8988T (cell line): Measurements from ENCODE around the gene SYT1.

Source experiments
- DNase-seq: peaks from one replicate; pipeline ENCODE4 v3.0.0; 2011

SYT1 gene

DNA sequence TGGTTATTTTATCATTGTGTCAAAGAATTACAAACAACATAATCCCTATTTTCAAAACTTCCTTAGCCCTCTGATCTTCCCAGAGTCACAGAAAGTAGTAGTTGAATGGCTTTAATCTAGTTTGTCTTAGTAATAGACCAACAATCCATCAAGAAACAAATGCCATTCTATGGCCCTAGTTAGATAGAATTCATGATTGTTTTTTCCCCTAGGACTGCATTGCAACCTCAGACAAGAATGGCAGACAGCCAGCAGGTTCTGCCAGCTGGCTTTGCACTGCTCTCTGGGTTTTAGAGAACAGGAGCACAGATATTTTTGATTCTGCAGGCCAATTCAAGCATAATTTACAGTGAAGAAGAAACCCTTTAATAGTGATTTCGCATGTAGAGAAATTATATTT is 33.8 kb downstream of the SYT1 start:
- no peak for DNase-seq

DNA sequence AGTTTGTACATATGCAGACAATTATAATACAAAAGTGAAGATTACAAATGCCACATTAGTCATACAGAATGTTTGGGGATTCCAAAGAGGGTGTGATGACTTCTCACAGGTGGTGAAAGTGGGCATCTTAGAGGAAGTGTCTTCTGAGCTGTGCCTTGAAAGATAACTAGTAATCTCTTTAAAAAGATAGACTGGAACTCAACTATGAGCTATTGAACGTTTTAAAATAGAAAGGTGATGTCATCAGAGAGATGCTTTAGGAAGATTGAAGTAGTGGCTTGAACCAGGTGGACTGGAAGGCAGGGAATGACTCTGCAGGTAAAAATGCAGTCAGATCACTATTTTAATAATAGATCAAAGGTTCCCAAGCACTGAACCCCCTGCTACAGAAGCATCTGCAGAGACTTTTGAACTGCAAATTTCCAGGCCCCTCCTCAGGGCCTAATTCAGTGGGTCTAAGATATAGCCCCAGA is 50.3 kb downstream of the SYT1 start:
- no peak for DNase-seq

DNA sequence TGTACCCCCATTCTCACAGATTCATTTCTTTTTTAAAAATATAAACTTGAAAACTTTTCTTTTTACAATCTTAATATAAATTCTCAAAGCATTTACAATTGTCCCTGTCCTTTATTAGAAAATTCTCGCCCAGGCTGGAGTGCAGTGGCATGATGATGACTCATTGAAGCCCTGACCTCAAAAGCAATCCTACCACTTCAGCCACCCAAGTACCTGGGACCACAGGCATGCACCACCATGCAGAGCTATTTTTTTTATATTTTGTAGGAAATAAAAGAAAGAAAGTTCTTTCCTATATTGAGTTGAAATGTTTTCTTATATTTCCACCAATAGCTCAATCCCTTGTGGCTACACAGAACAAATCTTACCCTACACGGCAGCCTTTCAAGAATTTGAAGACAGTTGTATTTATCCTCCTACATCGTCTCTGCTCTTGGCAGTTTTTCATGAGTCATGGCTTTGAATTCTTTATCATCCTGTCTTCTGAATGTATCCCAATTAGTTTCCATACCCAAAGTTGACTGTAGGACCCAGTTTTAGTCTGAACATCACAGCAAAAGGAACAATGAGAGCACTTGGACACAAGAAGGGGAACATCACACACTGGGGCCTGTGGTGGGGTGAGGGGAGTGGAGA is 52.4 kb downstream of the SYT1 start:
- no peak for DNase-seq

DNA sequence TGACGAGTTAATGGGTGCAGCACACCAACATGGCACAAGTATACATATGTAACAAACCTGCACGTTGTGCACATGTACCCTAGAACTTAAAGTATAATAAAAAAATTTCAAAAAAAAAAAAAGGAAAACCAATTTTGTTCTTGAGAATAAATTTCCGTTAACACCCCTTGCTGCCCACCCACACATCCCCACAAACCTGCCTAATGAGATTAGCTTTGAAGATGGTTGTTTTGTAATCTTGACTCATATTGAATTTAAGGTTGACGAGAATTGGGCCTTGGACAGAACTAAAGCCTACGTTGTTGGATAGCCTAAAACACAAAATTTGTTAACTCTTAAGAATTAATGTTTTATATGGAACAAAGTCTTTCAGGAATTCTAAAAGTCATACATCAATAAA is 52.9 kb downstream of the SYT1 start:
- DNase-seq: no peak

DNA sequence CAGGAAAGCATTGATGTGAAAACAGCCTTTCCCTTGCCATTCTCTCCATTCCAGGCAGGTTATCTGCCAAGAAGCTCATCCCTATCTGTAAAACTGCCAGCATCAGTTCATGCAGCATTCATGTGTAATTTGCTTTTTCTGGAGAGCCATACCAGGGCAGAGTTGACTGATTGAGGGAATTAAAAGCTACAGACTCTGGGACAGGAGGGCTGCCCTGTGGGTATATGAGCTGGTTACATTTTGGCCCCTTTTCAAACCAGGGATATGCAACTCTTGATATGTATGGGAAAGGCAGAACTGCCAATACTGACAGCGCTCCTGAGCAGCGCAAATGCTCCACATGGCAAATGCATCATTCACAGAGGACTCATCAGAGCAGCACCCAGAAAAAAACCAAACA is 53.7 kb downstream of the SYT1 start:
- no peak for DNase-seq

DNA sequence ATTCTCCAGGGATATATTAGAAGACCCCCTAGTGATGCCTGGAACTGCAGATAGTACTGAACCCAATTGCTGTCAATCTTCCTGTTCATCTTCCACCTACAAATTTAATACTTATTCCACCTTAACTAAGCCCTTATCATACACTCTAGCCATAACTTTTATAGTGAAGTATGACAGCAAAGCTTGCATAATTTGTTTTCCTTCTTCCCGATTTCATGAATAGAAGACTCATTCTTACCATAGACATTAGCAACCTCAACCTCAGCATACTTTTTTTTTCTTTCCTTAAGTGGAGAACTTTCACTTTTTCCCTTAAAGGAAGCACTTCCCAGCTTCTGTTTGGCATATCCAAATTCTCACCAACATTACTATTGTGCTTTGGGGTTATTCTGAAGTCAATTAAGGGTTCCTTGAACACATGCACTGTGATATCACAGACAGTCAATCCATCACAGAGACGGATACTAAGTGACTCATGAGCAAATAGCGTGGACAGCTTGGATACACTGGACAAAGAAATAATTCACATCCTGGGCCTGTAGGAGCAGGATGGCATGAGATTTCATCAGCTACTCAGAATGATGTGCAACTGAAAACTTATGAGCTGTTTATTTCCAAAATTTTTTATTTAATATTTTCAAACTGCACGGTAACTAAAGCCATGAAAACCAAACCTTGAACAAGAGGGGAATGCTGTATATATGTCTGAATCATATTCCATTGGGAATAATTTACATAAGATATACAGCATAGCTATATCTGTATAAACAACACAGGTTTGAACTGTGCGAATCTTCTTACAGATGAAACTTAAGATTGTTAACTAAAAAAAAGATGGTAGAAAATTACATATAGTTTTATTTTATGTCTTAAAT is 63.9 kb downstream of the SYT1 start:
- DNase-seq: no peak

DNA sequence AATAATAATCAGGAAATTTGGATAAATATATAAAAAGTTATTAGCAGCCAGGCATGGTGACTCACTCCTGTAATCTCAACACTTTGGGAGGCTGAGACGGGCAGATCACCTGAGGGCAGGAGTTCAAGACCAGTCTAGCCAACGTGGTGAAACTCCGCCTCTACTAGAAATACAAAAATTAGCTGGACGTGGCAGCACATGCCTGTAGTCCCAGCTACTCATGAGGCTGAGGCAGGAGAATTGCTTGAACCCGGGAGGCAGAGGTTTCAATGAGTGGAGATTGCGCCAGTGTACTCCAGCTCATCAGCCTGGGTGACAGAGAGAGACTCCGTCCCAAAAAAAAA is 64.5 kb downstream of the SYT1 start:
- no peak for DNase-seq

DNA sequence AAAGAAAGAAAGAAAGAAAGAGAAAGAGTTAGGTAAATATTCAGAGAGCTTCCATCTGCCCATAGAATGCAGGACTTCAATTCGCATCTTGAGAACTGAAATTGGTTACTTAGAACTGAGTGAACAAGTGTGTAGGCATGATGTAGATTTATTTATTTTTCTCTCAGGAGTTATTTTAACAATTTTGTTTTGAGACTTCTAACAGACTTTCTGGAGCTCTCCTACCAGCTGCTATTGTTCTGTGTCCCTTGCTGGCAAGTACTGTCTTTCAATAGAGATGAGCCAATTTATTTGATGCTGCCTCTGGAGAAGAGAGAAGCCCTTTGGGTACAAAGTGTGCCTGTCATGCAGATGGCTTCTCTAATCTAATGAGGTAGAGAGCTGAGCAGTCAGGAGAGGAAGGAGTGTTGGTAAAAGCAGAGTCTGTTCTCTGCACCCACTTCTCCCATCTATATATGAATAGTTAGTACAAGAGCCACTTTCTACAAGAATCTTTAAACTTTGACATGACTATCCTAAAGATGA is 67.0 kb downstream of the SYT1 start:
- DNase-seq: no peak

DNA sequence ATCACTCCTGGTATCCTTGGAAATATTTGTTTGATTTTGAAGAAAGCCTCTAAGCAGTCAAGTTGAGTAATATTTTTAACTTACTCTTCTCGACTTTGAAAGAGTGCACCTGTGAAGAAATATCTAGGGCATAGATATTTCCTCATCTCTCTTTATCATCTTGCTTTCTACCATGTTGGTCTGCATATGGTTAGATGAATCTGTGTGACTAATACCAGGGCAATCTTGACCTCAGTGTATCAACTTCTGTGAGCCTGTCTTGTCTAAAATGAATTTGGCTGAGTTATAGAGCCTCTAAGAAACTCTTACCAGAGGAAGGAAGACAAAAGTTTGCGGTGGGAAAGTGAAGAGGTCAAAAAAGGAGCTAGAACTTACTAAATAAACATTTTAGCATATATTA is 68.4 kb downstream of the SYT1 start:
- DNase-seq: no peak

DNA sequence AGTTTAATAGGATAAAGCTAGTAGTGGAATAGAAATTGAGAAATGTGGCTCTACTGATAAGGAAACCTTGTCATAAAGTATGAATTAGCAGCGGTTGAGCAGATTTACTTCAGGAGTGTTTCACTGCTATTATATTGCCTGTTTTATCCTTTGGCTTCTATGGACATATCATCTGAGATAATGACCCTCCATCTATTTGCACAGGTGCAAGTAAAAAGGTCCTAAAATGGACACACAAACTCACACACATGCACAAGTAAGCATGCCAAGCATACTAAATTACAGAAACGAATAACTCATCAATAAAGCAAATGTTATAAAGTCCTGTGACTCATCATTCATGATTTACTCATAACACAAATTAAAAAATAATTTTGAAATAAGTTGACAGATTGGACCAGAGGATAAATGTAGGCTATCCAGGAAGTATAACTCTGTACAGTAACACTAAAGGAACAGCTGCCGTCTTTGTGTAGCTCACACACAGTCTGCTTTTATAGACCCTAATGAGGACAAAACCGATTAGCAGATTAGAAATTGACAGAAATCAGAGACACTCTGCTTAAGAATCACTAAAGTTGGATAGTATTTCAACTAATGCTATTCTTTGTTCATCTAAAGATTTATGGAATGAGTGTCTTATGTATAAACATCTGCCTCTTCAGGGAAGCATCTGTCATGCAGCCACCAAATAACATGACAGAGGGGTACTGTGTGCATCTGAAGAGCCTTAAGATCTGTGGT is 73.9 kb downstream of the SYT1 start:
- DNase-seq: no peak

DNA sequence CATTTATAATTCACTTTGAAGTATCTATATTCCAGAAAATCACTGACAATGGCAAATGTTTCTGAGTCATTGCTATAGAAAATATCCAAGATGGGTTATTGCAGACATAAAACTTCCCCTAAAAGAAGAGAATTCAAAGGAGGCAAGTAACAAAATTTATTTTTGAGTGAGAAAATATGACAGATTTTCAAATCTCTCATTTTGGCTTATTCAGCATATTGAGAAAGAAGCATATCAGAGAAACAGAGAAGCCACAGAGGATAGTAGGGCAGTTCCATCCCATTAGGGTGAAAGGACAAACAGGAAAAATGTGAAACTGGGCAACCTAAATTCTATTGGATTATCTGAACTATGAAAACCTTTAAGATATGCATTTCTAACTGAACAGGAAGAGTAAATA is 85.0 kb downstream of the SYT1 start:
- DNase-seq: no peak

DNA sequence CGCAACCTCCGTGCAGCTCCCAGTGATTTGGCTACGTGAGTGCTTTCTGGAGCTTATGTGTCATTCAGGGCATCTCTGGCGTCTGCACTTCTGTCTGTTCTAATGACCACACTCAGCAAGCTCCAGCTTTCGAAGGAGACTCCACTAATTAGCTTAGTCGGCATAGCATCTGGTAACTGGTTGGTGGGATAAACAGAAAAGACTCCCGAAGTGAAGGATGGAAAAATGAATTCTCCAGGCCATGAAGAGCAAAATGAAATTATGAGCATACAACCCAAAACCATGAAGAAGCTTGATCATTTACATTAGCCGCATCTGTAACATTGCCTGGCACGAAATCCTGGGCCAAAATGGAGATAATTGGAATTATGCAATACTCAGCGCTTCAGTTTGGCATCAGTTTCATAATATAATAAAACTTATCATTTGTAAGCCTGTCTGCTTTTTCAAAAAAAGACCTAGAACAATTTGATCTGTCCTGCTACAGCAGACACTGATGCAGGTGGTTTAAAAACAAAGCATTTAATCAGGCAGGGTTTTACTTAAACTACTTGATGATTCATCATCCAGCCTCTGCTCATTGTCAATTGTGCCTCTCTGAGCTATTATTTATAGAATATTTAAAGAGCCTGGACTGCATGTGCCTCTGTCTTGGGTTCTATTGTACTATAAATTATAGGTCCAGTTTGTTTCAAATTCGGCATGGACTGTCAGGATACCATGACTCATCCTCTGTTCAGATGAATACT is 87.4 kb downstream of the SYT1 start:
- no peak for DNase-seq

DNA sequence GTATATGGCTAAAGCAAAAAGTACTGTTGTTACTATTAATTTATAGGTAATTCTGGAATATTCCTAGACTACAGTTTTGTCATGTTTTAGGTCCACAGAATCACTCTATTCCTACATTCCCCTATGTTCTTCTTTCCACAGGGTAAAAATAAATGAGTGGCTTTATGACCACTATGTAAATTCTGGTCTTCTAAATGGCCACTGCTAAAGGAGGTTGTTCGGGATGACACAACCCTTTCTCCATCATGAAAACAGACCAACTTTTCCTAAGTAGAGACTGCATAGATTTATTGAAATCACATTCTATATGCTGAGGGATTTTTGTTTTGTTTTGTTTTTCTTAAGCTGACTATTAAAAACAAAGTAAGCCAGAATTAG is 88.0 kb downstream of the SYT1 start:
- DNase-seq: no peak

DNA sequence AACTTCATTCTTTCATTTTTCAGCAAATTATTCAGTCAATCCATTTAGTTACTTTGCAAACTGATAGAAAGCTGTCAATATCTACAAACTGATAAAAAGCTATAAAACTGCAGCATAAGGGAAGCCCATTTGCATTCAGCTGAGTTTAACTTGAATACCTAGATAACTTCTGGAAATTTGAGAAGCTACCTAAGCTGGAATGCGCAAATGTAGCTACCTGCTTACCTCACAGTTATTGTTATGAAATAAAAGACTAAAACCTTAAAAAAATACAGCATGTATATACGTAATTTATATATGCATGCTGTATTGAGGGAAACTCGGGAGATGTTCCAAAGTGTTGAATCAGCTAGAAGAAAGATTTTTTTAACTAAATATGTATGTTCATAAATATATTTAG is 94.4 kb downstream of the SYT1 start:
- DNase-seq: no peak

DNA sequence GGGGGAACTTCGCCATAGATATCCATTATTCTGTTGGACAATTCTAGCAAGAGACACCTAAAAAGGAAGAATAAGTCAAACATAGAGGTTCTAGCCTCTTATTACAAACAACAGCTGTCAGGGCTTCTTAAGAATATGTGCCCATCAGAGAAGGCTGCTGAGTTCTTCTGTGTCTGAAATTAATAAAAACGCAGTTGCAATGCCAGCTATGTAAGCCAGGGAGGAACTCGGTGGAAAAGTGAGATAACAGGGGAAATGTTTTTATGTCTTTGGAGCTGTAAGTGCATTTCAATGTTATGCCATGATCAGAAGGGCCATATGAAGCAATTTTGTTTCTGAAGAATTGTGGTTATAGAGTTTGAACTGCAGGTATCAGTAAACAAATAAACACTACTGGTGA is 95.0 kb downstream of the SYT1 start:
- DNase-seq: no peak

DNA sequence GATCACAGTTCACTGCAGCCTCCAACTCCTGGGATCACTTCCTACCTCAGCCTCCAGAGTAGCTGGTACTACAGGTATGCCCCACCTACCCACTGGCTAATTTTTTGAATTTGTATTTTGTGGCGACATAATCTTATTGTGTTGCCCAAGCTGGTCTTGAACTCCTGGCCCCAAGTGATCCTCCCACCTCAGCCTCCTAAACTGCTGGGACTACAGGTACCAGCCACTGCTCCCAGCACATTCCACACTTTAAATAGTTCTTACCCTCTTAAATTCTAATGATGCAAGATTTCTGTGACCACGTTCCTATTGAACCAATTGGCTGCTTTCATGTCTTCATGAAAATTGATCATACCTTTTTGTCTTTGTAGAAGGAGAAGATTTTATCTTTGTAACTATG is 96.6 kb downstream of the SYT1 start:
- DNase-seq: no peak

DNA sequence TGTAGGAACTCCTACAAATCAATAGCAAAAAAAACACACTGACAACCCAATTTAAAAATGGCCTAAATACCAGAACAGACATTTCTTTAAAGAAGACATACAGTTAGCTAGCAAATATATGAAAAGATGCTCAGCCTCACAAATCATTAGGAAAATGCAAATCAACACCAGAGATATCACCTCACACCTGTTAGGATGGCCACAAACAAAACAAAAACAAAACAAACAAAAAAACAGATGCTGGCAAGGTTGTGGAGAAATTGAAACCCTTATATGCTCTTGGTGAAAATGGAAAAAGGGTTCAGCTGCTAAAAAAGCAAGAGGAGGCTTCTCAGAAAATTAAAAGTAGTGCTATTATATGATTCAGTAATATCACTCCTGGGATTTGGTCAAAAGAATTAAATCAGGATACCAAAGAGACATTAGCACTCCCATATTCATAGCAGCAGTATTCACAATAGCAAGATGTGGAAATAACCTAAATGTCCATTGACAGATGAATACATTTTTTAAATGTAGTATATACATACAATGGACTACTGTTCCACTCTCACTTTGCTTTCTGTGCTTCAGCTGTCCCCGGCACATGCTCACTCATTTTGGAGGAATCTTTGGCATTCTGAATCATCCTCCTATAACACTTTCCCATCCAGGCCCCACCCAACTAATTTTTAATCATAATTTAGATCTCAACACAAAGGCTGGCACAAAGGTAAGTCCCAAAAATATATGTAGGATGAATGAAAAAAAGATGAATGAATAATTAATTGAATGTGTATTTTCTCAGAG is 99.1 kb downstream of the SYT1 start:
- no peak for DNase-seq

DNA sequence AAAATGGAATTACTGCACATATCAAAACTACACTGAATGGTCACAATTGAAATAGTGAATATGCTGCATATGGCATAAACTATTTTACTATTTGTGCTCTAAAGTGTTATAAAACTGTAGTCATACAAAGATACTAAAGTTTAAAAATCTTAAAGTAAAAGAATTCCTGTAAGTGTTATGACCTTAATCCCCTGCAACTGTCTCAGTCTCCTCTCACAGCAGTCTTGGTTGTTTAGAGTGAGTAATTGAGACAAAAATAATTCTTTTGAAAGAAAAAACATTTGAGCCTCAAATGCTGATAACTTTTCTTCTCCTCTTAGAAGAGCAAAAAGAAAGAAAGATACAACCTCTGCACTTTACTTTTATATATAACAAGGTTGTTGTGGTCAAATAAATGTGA is 99.9 kb downstream of the SYT1 start:
- DNase-seq: no peak

DNA sequence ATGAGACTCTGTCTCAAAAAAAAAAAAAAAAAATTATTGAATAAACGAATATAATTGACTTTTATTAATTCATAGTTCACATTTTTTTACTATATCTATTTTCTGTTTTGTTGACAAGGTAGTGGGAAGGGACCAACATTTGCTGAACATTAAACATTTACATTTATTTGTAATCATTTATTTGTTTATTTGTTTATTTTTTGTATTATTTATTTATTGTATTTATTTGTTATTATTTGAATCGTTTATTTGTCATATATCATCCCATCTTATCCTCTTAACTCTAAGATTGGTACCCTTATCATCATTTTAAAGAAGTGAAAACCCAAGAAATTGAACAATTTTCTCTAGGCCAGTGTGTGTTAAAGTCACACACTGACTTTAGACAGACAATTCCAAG is 101.5 kb downstream of the SYT1 start:
- no peak for DNase-seq

DNA sequence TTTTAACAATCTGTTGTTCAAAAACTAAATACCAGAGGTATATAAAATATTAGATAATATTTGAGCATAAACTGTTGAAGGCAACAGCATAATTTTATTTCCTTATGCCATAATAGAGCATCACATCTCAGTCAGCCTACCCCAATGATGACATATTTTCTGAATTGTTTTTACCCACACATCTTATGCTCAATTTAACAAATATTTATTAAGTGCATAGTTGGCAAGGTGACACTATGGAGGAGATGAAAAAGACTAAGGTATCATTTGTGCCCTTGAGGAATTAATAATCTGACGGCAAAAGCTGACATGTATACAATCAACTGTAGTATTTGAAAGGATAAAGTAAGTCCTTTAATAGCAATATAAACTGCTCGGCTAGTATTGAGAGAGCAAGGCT is 102.4 kb downstream of the SYT1 start:
- DNase-seq: no peak

DNA sequence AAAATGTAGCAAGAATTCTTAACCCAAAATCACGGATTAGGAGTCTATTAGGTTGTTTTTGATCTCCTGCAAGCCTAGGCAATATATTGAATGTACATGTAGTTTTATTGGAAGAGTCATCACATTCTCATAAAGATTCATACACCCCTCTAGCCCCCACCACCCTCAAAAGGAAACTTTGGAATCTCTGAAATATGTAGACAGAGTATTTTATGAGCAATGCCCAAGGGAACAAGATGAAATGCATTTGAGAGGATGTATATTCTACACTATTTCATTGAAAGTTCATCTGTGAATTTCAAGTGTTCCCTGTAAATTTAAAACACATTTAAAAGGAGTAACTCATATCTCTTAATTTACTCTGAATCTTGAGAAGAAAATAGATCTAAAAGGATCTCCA is 103.7 kb downstream of the SYT1 start:
- DNase-seq: no peak

DNA sequence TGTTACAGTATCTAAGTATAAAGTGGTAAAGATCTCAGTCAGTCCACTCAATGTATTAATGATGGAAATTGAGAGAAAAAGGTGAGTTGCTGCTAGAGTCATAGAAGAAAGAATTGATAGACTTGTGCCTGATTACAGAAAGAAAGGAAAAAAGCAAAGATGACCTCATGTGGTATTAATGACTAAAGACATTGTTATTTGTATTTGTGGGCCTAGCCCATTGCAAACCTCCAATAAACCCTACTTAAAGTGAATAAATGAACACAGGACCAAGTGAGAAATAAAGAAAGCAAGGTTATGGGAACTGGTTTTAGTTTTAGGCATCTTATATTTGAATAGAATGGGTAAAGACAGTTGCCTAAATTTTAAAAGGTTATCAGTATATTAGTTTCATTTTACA is 105.5 kb downstream of the SYT1 start:
- no peak for DNase-seq
